ENCODE measurements around the gene NMBR. TPM values are rescaled to one million over a fixed set of nuclear protein-coding genes. Genes with fewer than 3 reads are reported as not detected.

NMBR gene
- total RNA-seq, 1 experiment from 2014 or later = not detected

GRCh38 chr6:142035890-142036289 lies 111.0 kb downstream of the NMBR start:
- DNase-seq (no peak), ATAC-seq (no peak)
- Histone ChIP-seq H2AFZ (ENCODE audit: low read length) (no peak overlapping the region), H3K27me3 (ENCODE audit: low read length) (no peaks in the 10 kb centered on the region), H4K20me1 (ENCODE audit: low read length) (no peaks in the 10 kb centered on the region), H3K79me2 (ENCODE audit: low read length) (no peaks in the 10 kb centered on the region), H3K9ac (ENCODE audit: low read length) (no peak overlapping the region), H3K9me2 (replicated peaks; ENCODE audit: low read length) (no peaks in the 10 kb centered on the region), H3K9me3 (ENCODE audit: low read length) (no peaks in the 10 kb centered on the region), H3K27ac (ENCODE audit: low read length) (no peak overlapping the region), H3K4me3 (ENCODE audit: low read length) (no peak overlapping the region), H3K4me2 (ENCODE audit: low read length) (no peak overlapping the region), H3K4me1 (ENCODE audit: insufficient read depth, low read length) (peaks cover 8% of the 10 kb centered on the region), H3F3A (ENCODE audit: low read length, unreplicated experiment) (no peaks in the 10 kb centered on the region), H3K36me3 (ENCODE audit: low read depth, low read length) (no peaks in the 10 kb centered on the region)
- no TSS peak for BruUV-seq (replicated peaks)
- intact Hi-C loops (cut with micrococcal nuclease) = no loop called here
- TF ChIP-seq EZH2 (IDR thresholded peaks at IDR 0.05; ENCODE audit: low read length, unreplicated experiment) = no peak
- TF ChIP-seq EZH2phosphoT487 (IDR thresholded peaks at IDR 0.05; ENCODE audit: borderline replicate concordance, low read length) = no peak
- no peak for TF ChIP-seq CTCF (conservative IDR thresholded peaks at IDR 0.05; ENCODE audit: low read depth, low read length)
- CTCF ChIA-PET = no interaction called here
- POLR2A ChIA-PET (ENCODE audit: unreplicated experiment) = no interaction called here

DNA sequence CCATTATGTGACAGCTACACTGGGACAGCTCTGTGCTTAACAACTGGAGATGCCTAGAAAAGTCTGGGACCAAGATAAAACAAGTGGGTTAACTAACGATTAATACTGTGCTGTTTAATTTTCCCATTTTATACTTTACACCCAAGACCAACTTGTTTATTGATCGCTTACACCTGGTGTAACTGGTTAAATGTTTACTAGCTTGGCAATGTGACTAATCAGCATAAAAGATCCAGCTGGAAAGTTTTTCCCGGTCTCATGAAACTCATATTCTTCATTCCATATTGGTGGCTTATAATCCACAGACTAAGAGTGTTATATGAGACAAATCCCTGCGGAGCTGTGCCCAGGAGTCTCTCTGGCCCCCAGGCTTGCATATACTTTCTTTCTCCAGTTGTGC lies 115.9 kb downstream of the NMBR start:
- Histone ChIP-seq H3K36me3 (ENCODE audit: low read depth, low read length) (no peaks in the 10 kb centered on the region), H3K4me1 (ENCODE audit: insufficient read depth, low read length) (peaks cover 8% of the 10 kb centered on the region), H3K9me3 (ENCODE audit: low read length) (no peaks in the 10 kb centered on the region), H3K4me3 (ENCODE audit: low read length) (no peak overlapping the region), H3K9me2 (replicated peaks; ENCODE audit: low read length) (no peaks in the 10 kb centered on the region), H3K79me2 (ENCODE audit: low read length) (no peaks in the 10 kb centered on the region), H3K27me3 (ENCODE audit: low read length) (no peaks in the 10 kb centered on the region), H4K20me1 (ENCODE audit: low read length) (no peaks in the 10 kb centered on the region), H2AFZ (ENCODE audit: low read length) (no peak overlapping the region), H3F3A (ENCODE audit: low read length, unreplicated experiment) (no peaks in the 10 kb centered on the region), H3K4me2 (ENCODE audit: low read length) (no peak overlapping the region), H3K9ac (ENCODE audit: low read length) (no peak overlapping the region), H3K27ac (ENCODE audit: low read length) (no peak overlapping the region)
- DNase-seq (no peak), ATAC-seq (no peak)
- CTCF ChIA-PET = no interaction called here
- POLR2A ChIA-PET (ENCODE audit: unreplicated experiment) = no interaction called here
- intact Hi-C loops (cut with micrococcal nuclease) = no loop called here
- TF ChIP-seq EZH2phosphoT487 (IDR thresholded peaks at IDR 0.05; ENCODE audit: borderline replicate concordance, low read length) (no peak), EZH2 (IDR thresholded peaks at IDR 0.05; ENCODE audit: low read length, unreplicated experiment) (no peak), CTCF (conservative IDR thresholded peaks at IDR 0.05; ENCODE audit: low read depth, low read length) (no peak)
- BruUV-seq (replicated peaks) = no TSS peak

- Histone ChIP-seq H3F3A (ENCODE audit: low read length, unreplicated experiment) (no peaks in the 10 kb centered on the region), H3K9me3 (ENCODE audit: low read length) (no peaks in the 10 kb centered on the region), H3K4me2 (ENCODE audit: low read length) (no peak overlapping the region), H3K27ac (ENCODE audit: low read length) (no peak overlapping the region), H3K4me1 (ENCODE audit: insufficient read depth, low read length) (peaks cover 11% of the 10 kb centered on the region), H3K9ac (ENCODE audit: low read length) (no peak overlapping the region), H3K36me3 (ENCODE audit: low read depth, low read length) (no peaks in the 10 kb centered on the region), H3K9me2 (replicated peaks; ENCODE audit: low read length) (no peaks in the 10 kb centered on the region), H3K79me2 (ENCODE audit: low read length) (no peaks in the 10 kb centered on the region), H3K4me3 (ENCODE audit: low read length) (no peak overlapping the region), H4K20me1 (ENCODE audit: low read length) (no peaks in the 10 kb centered on the region), H2AFZ (ENCODE audit: low read length) (no peak overlapping the region), H3K27me3 (ENCODE audit: low read length) (no peaks in the 10 kb centered on the region)
- TF ChIP-seq EZH2 (IDR thresholded peaks at IDR 0.05; ENCODE audit: low read length, unreplicated experiment) = no peak
- TF ChIP-seq EZH2phosphoT487 (IDR thresholded peaks at IDR 0.05; ENCODE audit: borderline replicate concordance, low read length) = no peak
- TF ChIP-seq CTCF (conservative IDR thresholded peaks at IDR 0.05; ENCODE audit: low read depth, low read length) = no peak
- no peak for ATAC-seq
- CTCF ChIA-PET = interaction anchor here (0.6 kb wide), 1 partner anchor 25 kb away, joined by 3 read pairs; no protein-coding TSS in a partner anchor
- intact Hi-C loops (cut with micrococcal nuclease) = no loop called here
- no TSS peak for BruUV-seq (replicated peaks)
- POLR2A ChIA-PET (ENCODE audit: unreplicated experiment) = no interaction called here
- no peak for DNase-seq
These were observed 116.8 kb downstream of the NMBR start for GRCh38 chr6:142030115-142030619.
